Naive thymus-derived CD4-positive, alpha-beta T cell (primary cell): ENCODE results near the gene KIF3C. TPM values are rescaled to one million over a fixed set of nuclear protein-coding genes. Genes with fewer than 3 reads are reported as not detected.
"Not testable (repeated sequence)": the region's sequence is repeated elsewhere in the genome, so short reads cannot be mapped to it uniquely, and the experiment has no call there.

Source experiments
- ATAC-seq: fragments of 150-1000 bp; cut with Tn5 transposase; 2 replicates; pipeline ENCODE4 v1.10.0; 2021; ENCODE audit warnings: mild to moderate bottlenecking, moderate library complexity
- CTCF ChIA-PET: fragments of 350-600 bp; sonication (Branson Sonifier 250); formaldehyde crosslinking; loops from one replicate; lab custom pipeline; 2021; ENCODE audit warnings: antibody characterized with exemption; lab: Charles Lee
- POLR2A ChIA-PET: fragments of 350-600 bp; sonication (Branson Sonifier 250); formaldehyde crosslinking; loops from one replicate; lab custom pipeline; 2021; ENCODE audit warnings: antibody characterized with exemption, inconsistent platforms; lab: Charles Lee
- DNase-seq, 9 donors: peaks; one replicate each; pipeline versions ENCODE4 v3.0.0 to v3.0.0-alpha.2; 2020 to 2022; ENCODE audit warnings: mixed read lengths in 1 of 9
- H3K27ac ChIP-seq: one replicate; pipeline ENCODE4 v1.7.0; 2013; ENCODE audit warnings: mild to moderate bottlenecking, low read depth, low read length, moderate library complexity
- H3K27me3 ChIP-seq, 2 donors: one replicate each; pipeline ENCODE4 v1.7.0; 2013; ENCODE audit warnings: low read length in 2 of 2, mild to moderate bottlenecking in 2 of 2, moderate library complexity in 2 of 2; ENCODE audit not compliant: control insufficient read depth in 2 of 2, insufficient read depth in 2 of 2
- H3K36me3 ChIP-seq, 3 experiments: 1 replicate in 2 of 3; 2 replicates in 1 of 3; pipeline ENCODE4 v1.7.0; 2013; ENCODE audit warnings: low read length in 3 of 3, mild to moderate bottlenecking in 3 of 3, moderate library complexity in 1 of 3; ENCODE audit not compliant: insufficient read depth in 3 of 3, control insufficient read depth in 2 of 3
- H3K4me1 ChIP-seq, 2 donors: one replicate each; pipeline ENCODE4 v1.7.0; 2013; ENCODE audit warnings: low read length in 2 of 2, mild to moderate bottlenecking in 2 of 2, moderate library complexity in 1 of 2; ENCODE audit not compliant: control insufficient read depth in 2 of 2, insufficient read depth in 2 of 2
- H3K4me3 ChIP-seq: 2 replicates; pipeline ENCODE4 v1.7.0; 2013; ENCODE audit warnings: mild to moderate bottlenecking, low read length
- H3K9me3 ChIP-seq, 3 experiments: 1 replicate in 2 of 3; 2 replicates in 1 of 3; pipeline ENCODE4 v1.7.0; 2013; ENCODE audit warnings: low read length in 3 of 3; ENCODE audit not compliant: control insufficient read depth in 2 of 3
- H3K27ac Mint-ChIP-seq, 9 donors: one replicate each; pipeline ENCODE4 v1.8.0; 2020 to 2022; ENCODE audit warnings: mixed read lengths in 9 of 9, mild to moderate bottlenecking in 8 of 9, moderate library complexity in 5 of 9, inconsistent platforms in 2 of 9
- H3K27me3 Mint-ChIP-seq, 5 donors: one replicate each; pipeline ENCODE4 v1.8.0; 2021 to 2022; ENCODE audit warnings: mixed read lengths in 5 of 5, mild to moderate bottlenecking in 1 of 5
- H3K36me3 Mint-ChIP-seq, 5 donors: one replicate each; pipeline ENCODE4 v1.8.0; 2020 to 2022; ENCODE audit warnings: mixed read lengths in 5 of 5, mild to moderate bottlenecking in 3 of 5, inconsistent platforms in 1 of 5
- H3K4me1 Mint-ChIP-seq, 7 donors: one replicate each; pipeline ENCODE4 v1.8.0; 2020 to 2022; ENCODE audit warnings: mixed read lengths in 7 of 7, mild to moderate bottlenecking in 3 of 7, inconsistent platforms in 1 of 7
- H3K4me3 Mint-ChIP-seq, 10 donors: one replicate each; pipeline ENCODE4 v1.8.0; 2020 to 2022; ENCODE audit warnings: mild to moderate bottlenecking in 10 of 10, mixed read lengths in 10 of 10, moderate library complexity in 6 of 10, inconsistent platforms in 2 of 10
- H3K9me3 Mint-ChIP-seq, 11 donors: one replicate each; pipeline ENCODE4 v1.8.0; 2020 to 2022; ENCODE audit warnings: mixed read lengths in 11 of 11, mild to moderate bottlenecking in 4 of 11, inconsistent platforms in 1 of 11, moderate library complexity in 1 of 11
- intact Hi-C, 2 donors: fragments of 100-400 bp; cut with micrococcal nuclease; formaldehyde crosslinking; loops; one replicate each; pipeline ENCODE4 v1.15.1; 2023
- polyA plus RNA-seq, 2 donors: library from polyadenylated mRNA; unstranded; fragments of 300-500 nt; fragmentation: Illumina TruSeq; gene quantifications; one replicate each; pipeline ENCODE4 v1.2.3, GENCODE V29; 2021
- total RNA-seq, 6 experiments: library from RNA in 5 of 6; stranded (reverse) in 5 of 6; gene quantifications; 1 replicate in 5 of 6; 2 replicates in 1 of 6; pipeline ENCODE4 v1.2.3 and lab custom pipeline; 2021 to 2026

The KIF3C gene
- total and polyA plus RNA-seq, 7 experiments from 2014 or later, result 0.54 to 6.3 (median 4.7) TPM

DNA sequence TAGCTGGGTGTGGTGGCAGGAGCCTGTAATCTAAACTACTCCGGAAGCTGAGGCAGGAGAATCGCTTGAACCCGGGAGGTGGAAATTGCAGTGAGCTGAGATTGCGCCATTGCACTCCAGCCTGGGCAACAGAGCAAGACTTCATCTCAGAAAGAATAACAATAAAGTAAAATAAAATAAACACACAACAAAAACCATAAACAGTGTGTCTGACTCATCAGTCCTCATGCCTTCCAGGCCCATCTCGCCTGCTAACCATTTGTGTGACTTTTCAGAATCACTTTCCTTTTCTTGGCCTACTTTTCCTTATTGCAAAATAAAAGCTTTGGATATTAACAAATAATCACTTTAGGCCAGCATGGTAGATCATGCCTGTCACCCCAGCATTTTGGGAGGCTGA, 62.0 kb downstream of the KIF3C start:
- Histone ChIP-seq H3K36me3 (no peaks in the 10 kb centered on the region), H3K27me3 (no peaks in the 10 kb centered on the region), H3K9me3 (no peaks in the 10 kb centered on the region), H3K4me1 (no peaks in the 10 kb centered on the region), H3K4me3 (no peak overlapping the region), H3K27ac (no peak overlapping the region)
- no peaks in the 10 kb centered on the region for H3K9me3 Mint-ChIP-seq
- peaks cover 6 to 12% (median 10%) of the 10 kb centered on the region in 7 donors for H3K4me1 Mint-ChIP-seq
- POLR2A ChIA-PET, result no interaction called here
- intact Hi-C loops, result no loop called here
- no peak overlapping the region for H3K4me3 Mint-ChIP-seq
- H3K27ac Mint-ChIP-seq, result no peak overlapping the region
- H3K27me3 Mint-ChIP-seq, result peaks cover 0 to 7% (median 0%) of the 10 kb centered on the region in 5 donors
- CTCF ChIA-PET, result no interaction called here
- H3K36me3 Mint-ChIP-seq, result no peaks in the 10 kb centered on the region
- DNase-seq (no peak), ATAC-seq (no peak)

DNA sequence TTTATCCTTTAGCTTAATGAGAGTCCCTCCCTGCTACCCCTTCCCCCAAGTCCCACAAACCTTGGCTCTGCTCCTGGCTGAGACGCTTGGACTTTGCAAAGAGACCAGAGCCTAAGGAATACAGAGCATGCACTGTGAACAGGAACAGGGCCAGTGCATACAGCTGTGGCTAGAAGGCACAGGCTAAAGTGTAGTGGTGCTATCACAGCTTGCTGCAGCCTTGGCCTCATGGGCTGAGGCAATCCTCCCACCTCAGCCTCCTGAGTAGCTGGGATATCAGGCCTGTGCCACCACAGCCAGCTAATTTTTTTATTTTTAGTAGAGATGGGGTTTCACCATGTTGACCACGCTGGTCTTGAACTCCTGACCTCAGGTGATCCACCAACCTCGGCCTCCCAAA, 64.5 kb downstream of the KIF3C start:
- POLR2A ChIA-PET, result no interaction called here
- H3K27ac ChIP-seq, result no peak overlapping the region
- intact Hi-C loops, result loop anchor here in 1 of 2 donors (2.0 kb wide), 1 partner anchor 39 kb away; the partner anchor contains the start of gene ASXL2
- CTCF ChIA-PET, result no interaction called here
- no peaks in the 10 kb centered on the region for H3K4me1 ChIP-seq
- DNase-seq, result no peak
- no peaks in the 10 kb centered on the region for H3K36me3 Mint-ChIP-seq
- H3K36me3 ChIP-seq, result no peaks in the 10 kb centered on the region
- H3K9me3 Mint-ChIP-seq, result no peaks in the 10 kb centered on the region
- peaks cover 0 to 5% (median 0%) of the 10 kb centered on the region in 5 donors for H3K27me3 Mint-ChIP-seq
- H3K27me3 ChIP-seq, result no peaks in the 10 kb centered on the region
- H3K4me3 ChIP-seq, result no peak overlapping the region
- no peak overlapping the region for H3K27ac Mint-ChIP-seq
- H3K4me1 Mint-ChIP-seq, result peaks cover 7 to 23% (median 17%) of the 10 kb centered on the region in 7 donors
- peak overlapping the region in 1 of 10 donors; percentile 19 for H3K4me3 Mint-ChIP-seq
- H3K9me3 ChIP-seq, result no peaks in the 10 kb centered on the region
- ATAC-seq, result no peak

GRCh38 chr2:25917411-25917810, 64.9 kb downstream of the KIF3C start:
- POLR2A ChIA-PET, H3K36me3 Mint-ChIP-seq, H3K27me3 Mint-ChIP-seq, CTCF ChIA-PET, H3K4me3 ChIP-seq, DNase-seq, ATAC-seq, H3K27ac Mint-ChIP-seq, H3K27ac ChIP-seq, H3K4me1 ChIP-seq, H3K27me3 ChIP-seq, H3K4me3 Mint-ChIP-seq, H3K36me3 ChIP-seq, H3K9me3 ChIP-seq, H3K9me3 Mint-ChIP-seq: not testable (repeated sequence)
- H3K4me1 Mint-ChIP-seq, result peaks cover 7 to 25% (median 18%) of the 10 kb centered on the region in 7 donors
- intact Hi-C loops, result loop anchor here in 1 of 2 donors (2.0 kb wide), 1 partner anchor 39 kb away; the partner anchor contains the start of gene ASXL2

GRCh38 chr2:25915944-25916772, 66.1 kb downstream of the KIF3C start:
- H3K4me3 ChIP-seq, H3K4me1 ChIP-seq, ATAC-seq, CTCF ChIA-PET, H3K36me3 Mint-ChIP-seq, H3K27me3 ChIP-seq, H3K36me3 ChIP-seq, H3K9me3 ChIP-seq, H3K27me3 Mint-ChIP-seq, H3K9me3 Mint-ChIP-seq: not testable (repeated sequence)
- Mint-ChIP-seq H3K27ac (peak overlapping the region; percentile 13 to 75 (median 51)), H3K4me3 (peak overlapping the region; percentile 75 to 87 (median 84)), H3K4me1 (peaks cover 7 to 25% (median 18%) of the 10 kb centered on the region in 7 donors)
- POLR2A ChIA-PET, result interaction anchor here (1.4 kb wide), 1 partner anchor 37 kb away, joined by 9 read pairs; the partner anchor contains the start of gene ASXL2
- intact Hi-C loops, result loop anchor here (1.0 to 2.0 kb wide), 2 partner anchors 37 to 39 kb away; partner anchors contain the start of gene ASXL2 (in 1 of the 2)
- peak in 7 of 9 donors; percentile 17 to 50 (median 44) for DNase-seq
- H3K27ac ChIP-seq, result peak overlapping the region; percentile 41

- intact Hi-C loops, POLR2A ChIA-PET, H3K9me3 Mint-ChIP-seq, H3K36me3 ChIP-seq, H3K36me3 Mint-ChIP-seq, H3K4me1 ChIP-seq, ATAC-seq, H3K27me3 Mint-ChIP-seq, H3K4me3 Mint-ChIP-seq, CTCF ChIA-PET, H3K9me3 ChIP-seq, H3K27ac ChIP-seq, H3K4me3 ChIP-seq, H3K27ac Mint-ChIP-seq, H3K27me3 ChIP-seq, DNase-seq: not testable (repeated sequence)
- peaks cover 7 to 25% (median 18%) of the 10 kb centered on the region in 7 donors for H3K4me1 Mint-ChIP-seq
Observed at GRCh38 chr2:25915411-25915810, 66.9 kb downstream of the KIF3C start.

DNA sequence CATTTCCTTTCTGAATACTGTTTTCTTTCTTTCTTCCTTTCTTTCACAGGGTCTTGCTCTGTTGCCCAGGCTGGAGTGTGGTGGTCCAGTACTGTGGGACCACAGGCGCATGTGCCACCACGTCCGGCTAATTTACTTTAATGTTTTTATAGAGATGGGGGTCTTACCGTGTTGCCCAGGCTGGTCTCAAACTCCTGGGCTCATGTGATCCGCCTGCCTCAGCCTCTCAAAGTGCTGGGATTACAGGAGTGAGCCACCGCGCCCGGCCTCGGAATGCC, 68.7 kb downstream of the KIF3C start:
- H3K27ac Mint-ChIP-seq, H3K27me3 ChIP-seq, ATAC-seq, H3K36me3 Mint-ChIP-seq, H3K4me1 ChIP-seq, POLR2A ChIA-PET, H3K4me3 ChIP-seq, intact Hi-C loops, H3K9me3 ChIP-seq, DNase-seq, H3K27me3 Mint-ChIP-seq, H3K9me3 Mint-ChIP-seq, H3K36me3 ChIP-seq, H3K27ac ChIP-seq: not testable (repeated sequence)
- peak overlapping the region in 1 of 10 donors; percentile 44 for H3K4me3 Mint-ChIP-seq
- CTCF ChIA-PET, result interaction anchor here (0.5 kb wide), 1 partner anchor 1253 kb away, joined by 3 read pairs; no protein-coding TSS in a partner anchor
- H3K4me1 Mint-ChIP-seq, result peaks cover 7 to 25% (median 18%) of the 10 kb centered on the region in 7 donors
